ENCODE measurements around the gene PPP6R3. TPM values are rescaled to one million over a fixed set of nuclear protein-coding genes. Genes with fewer than 3 reads are reported as not detected.

PPP6R3 gene
- polyA plus RNA-seq, 2 donors, result 23.0 to 24.8 TPM

DNA sequence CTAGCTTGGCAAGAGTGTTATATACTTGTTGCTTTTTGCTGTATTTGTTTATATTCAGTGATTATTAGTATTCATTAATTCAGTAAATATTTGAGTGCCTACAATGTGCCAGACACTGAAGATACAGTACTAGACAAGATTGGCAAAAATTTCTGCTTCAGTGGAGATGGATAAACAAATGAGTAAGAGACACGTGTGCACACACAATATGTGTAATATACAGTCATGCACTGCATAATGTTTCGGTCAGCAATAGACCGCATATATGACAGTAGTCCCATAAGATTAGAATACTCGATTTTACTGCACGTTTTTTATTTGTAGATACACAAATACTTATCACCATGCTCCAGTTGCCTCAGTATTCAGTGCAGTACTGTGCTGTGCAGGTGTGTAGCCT lies 118.9 kb downstream of the PPP6R3 start:
- no peak overlapping the region for H3K27ac ChIP-seq (ENCODE audit: low read depth in 2 of 2, low read length in 1 of 2)
- H3K4me3 ChIP-seq (ENCODE audit: low read depth in 1 of 2, low read length in 2 of 2), result no peak overlapping the region
- 80 to 81% methylated on average over 5 of the region's 5 CpGs for WGBS, 2 donors
- H3K4me1 ChIP-seq (ENCODE audit: control insufficient read depth in 2 of 2, insufficient read depth in 2 of 2, low read length in 1 of 2), result peaks cover 2 to 3% of the 10 kb centered on the region in 2 donors
- H3K27me3 ChIP-seq (ENCODE audit: control insufficient read depth in 1 of 2, insufficient read depth in 2 of 2, low read length in 2 of 2), result no peaks in the 10 kb centered on the region
- H3K36me3 ChIP-seq (ENCODE audit: control insufficient read depth in 2 of 2, insufficient read depth in 2 of 2, low read length in 1 of 2), result peaks cover 16 to 20% of the 10 kb centered on the region in 2 donors
- H3K9me3 ChIP-seq (ENCODE audit: control insufficient read depth in 2 of 2, insufficient read depth in 1 of 2, low read depth in 1 of 2, low read length in 1 of 2), result no peaks in the 10 kb centered on the region

DNA sequence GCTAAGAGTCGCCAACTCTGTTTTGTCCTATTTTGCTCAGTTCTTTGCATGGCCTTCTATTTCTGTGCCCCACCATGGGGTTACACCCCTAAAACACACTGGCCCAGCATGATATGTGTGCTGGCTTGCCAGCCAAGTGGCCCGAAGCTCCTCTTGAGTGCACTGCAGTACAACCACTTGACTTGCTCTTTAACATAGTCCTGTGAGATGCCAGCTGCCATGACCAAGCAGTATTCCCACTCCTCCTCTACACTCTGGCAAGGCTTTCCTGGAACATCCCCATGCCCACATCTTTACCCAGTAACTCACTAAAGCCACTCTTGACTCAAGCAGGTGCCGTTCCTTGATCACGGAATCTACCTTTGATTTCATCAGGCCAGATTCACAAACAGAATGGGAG lies 120.9 kb downstream of the PPP6R3 start:
- 92 to 94% methylated on average over 4 of the region's 4 CpGs for WGBS, 2 donors

DNA sequence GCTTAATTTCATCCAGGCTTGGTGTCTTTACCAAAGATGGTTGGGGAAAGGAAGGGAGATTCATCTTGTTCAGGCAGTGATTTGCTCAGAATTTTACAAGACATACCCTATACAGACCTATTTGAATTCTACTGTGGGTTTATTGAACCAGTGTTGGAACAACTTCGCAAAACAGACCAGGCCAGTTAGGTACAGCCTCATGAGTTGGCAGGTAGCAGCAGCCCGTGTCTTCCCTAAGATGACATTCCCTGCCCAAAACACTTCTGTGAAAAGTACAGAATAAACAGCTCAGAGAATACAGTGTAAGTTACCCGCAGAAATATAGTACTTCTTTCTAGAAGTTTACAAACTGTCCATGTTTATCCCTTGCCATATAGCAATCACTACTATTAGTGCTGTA lies 121.3 kb downstream of the PPP6R3 start:
- no peak overlapping the region for H3K4me3 ChIP-seq (ENCODE audit: low read depth in 1 of 2, low read length in 2 of 2)
- H3K4me1 ChIP-seq (ENCODE audit: control insufficient read depth in 2 of 2, insufficient read depth in 2 of 2, low read length in 1 of 2), result peaks cover 2 to 3% of the 10 kb centered on the region in 2 donors
- H3K27ac ChIP-seq (ENCODE audit: low read depth in 2 of 2, low read length in 1 of 2), result no peak overlapping the region
- 78 to 89% methylated on average over 3 of the region's 3 CpGs for WGBS, 2 donors
- H3K36me3 ChIP-seq (ENCODE audit: control insufficient read depth in 2 of 2, insufficient read depth in 2 of 2, low read length in 1 of 2), result peaks cover 14% of the 10 kb centered on the region in 2 donors
- H3K9me3 ChIP-seq (ENCODE audit: control insufficient read depth in 2 of 2, insufficient read depth in 1 of 2, low read depth in 1 of 2, low read length in 1 of 2), result no peaks in the 10 kb centered on the region
- H3K27me3 ChIP-seq (ENCODE audit: control insufficient read depth in 1 of 2, insufficient read depth in 2 of 2, low read length in 2 of 2), result no peaks in the 10 kb centered on the region

More for the DNA sequence above, 120.9 kb downstream of the PPP6R3 start:
- no peaks in the 10 kb centered on the region for H3K27me3 ChIP-seq (ENCODE audit: control insufficient read depth in 1 of 2, insufficient read depth in 2 of 2, low read length in 2 of 2)
- no peaks in the 10 kb centered on the region for H3K9me3 ChIP-seq (ENCODE audit: control insufficient read depth in 2 of 2, insufficient read depth in 1 of 2, low read depth in 1 of 2, low read length in 1 of 2)
- H3K27ac ChIP-seq (ENCODE audit: low read depth in 2 of 2, low read length in 1 of 2), result no peak overlapping the region
- peaks cover 12 to 14% of the 10 kb centered on the region in 2 donors for H3K36me3 ChIP-seq (ENCODE audit: control insufficient read depth in 2 of 2, insufficient read depth in 2 of 2, low read length in 1 of 2)
- H3K4me1 ChIP-seq (ENCODE audit: control insufficient read depth in 2 of 2, insufficient read depth in 2 of 2, low read length in 1 of 2), result peaks cover 2 to 3% of the 10 kb centered on the region in 2 donors
- no peak overlapping the region for H3K4me3 ChIP-seq (ENCODE audit: low read depth in 1 of 2, low read length in 2 of 2)

DNA sequence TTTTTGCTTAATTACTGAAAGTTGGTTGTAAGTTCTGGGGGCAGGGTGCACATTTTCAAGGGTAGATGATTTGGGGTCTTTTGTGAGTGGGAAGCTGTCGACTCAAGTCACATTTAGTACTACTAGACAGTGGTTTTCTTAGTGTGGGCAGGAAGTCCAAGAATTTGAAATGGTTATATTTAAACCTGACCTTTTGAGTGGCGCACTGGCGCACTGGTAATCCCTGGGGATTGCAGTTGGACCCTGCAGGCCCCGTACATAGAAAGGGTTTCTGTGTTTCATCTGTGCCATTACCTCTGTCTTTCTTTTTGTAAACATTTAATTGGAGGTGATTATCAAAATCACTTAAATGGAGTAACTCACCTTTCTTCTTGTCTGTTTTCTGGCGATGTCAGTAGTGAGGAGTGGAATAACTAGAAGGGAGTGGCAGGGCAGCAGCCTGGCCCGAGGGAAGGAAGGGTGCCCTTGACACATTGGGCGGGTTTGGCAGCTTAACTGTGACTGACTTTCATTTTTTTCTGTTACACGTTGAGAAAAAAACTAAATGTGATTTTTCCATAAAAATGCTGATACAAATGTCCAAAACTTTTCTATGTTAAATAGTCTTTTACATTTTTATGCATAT lies 122.0 kb downstream of the PPP6R3 start:
- whole genome bisulfite sequencing, 2 donors, result 52 to 61% methylated on average over 8 of the region's 8 CpGs
- Histone ChIP-seq H3K4me3 (ENCODE audit: low read depth in 1 of 2, low read length in 2 of 2) (no peak overlapping the region), H3K27me3 (ENCODE audit: control insufficient read depth in 1 of 2, insufficient read depth in 2 of 2, low read length in 2 of 2) (no peaks in the 10 kb centered on the region), H3K27ac (ENCODE audit: low read depth in 2 of 2, low read length in 1 of 2) (peak overlapping the region in 1 of 2 donors; percentile 71), H3K9me3 (ENCODE audit: control insufficient read depth in 2 of 2, insufficient read depth in 1 of 2, low read depth in 1 of 2, low read length in 1 of 2) (no peaks in the 10 kb centered on the region), H3K36me3 (ENCODE audit: control insufficient read depth in 2 of 2, insufficient read depth in 2 of 2, low read length in 1 of 2) (peaks cover 14% of the 10 kb centered on the region in 2 donors), H3K4me1 (ENCODE audit: control insufficient read depth in 2 of 2, insufficient read depth in 2 of 2, low read length in 1 of 2) (peaks cover 2 to 3% of the 10 kb centered on the region in 2 donors)

DNA sequence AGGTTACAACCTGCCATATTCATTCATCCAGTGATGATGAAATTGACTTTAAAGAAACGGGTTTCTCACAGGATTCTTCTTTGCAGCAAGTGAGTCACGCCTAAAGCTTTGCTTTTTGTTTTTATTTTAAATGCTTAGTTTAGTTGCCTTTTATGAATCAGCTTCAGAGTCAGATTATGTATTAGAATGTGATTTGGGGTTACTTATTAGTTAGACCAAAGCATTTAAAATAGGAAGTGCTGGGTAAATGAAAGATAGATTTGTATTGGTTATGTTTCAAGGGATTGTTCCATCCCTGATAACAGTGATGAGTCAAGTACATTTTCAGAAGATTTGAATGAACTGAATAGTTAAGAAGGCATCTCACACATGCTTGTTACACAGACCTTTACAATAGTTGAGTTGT lies 122.5 kb downstream of the PPP6R3 start:
- Histone ChIP-seq H3K27me3 (ENCODE audit: control insufficient read depth in 1 of 2, insufficient read depth in 2 of 2, low read length in 2 of 2) (no peaks in the 10 kb centered on the region), H3K27ac (ENCODE audit: low read depth in 2 of 2, low read length in 1 of 2) (no peak overlapping the region), H3K4me3 (ENCODE audit: low read depth in 1 of 2, low read length in 2 of 2) (no peak overlapping the region), H3K9me3 (ENCODE audit: control insufficient read depth in 2 of 2, insufficient read depth in 1 of 2, low read depth in 1 of 2, low read length in 1 of 2) (no peaks in the 10 kb centered on the region), H3K4me1 (ENCODE audit: control insufficient read depth in 2 of 2, insufficient read depth in 2 of 2, low read length in 1 of 2) (peaks cover 2 to 3% of the 10 kb centered on the region in 2 donors), H3K36me3 (ENCODE audit: control insufficient read depth in 2 of 2, insufficient read depth in 2 of 2, low read length in 1 of 2) (peaks cover 13 to 18% of the 10 kb centered on the region in 2 donors)
- 43 to 49% methylated on average over 2 of the region's 2 CpGs for WGBS, 2 donors

DNA sequence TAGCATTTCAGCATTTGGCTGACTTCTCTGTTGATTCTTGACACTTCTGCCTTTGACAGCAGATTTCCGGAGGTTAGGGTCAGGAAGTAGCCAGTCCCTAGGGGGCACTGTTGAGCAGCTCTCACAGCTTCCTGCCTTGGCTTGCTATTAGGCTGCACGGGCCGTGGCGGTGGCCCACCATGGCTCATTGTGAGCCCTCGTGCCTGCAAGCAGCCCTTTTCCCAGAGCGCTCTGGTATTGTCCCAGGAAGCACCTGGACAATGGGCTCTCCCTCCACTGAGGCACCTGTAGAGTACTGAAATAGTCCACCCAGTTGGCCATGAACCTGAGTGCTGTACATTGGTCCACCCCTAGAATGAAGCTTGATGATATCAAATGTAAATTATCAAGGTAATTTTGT lies 123.5 kb downstream of the PPP6R3 start:
- H3K4me3 ChIP-seq (ENCODE audit: low read depth in 1 of 2, low read length in 2 of 2), result no peak overlapping the region
- H3K36me3 ChIP-seq (ENCODE audit: control insufficient read depth in 2 of 2, insufficient read depth in 2 of 2, low read length in 1 of 2), result peaks cover 10 to 22% of the 10 kb centered on the region in 2 donors
- H3K9me3 ChIP-seq (ENCODE audit: control insufficient read depth in 2 of 2, insufficient read depth in 1 of 2, low read depth in 1 of 2, low read length in 1 of 2), result no peaks in the 10 kb centered on the region
- H3K27ac ChIP-seq (ENCODE audit: low read depth in 2 of 2, low read length in 1 of 2), result peak overlapping the region in 1 of 2 donors; percentile 35
- WGBS, 2 donors, result 67 to 76% methylated on average over 6 of the region's 6 CpGs
- H3K27me3 ChIP-seq (ENCODE audit: control insufficient read depth in 1 of 2, insufficient read depth in 2 of 2, low read length in 2 of 2), result no peaks in the 10 kb centered on the region
- H3K4me1 ChIP-seq (ENCODE audit: control insufficient read depth in 2 of 2, insufficient read depth in 2 of 2, low read length in 1 of 2), result peaks cover 2 to 3% of the 10 kb centered on the region in 2 donors

DNA sequence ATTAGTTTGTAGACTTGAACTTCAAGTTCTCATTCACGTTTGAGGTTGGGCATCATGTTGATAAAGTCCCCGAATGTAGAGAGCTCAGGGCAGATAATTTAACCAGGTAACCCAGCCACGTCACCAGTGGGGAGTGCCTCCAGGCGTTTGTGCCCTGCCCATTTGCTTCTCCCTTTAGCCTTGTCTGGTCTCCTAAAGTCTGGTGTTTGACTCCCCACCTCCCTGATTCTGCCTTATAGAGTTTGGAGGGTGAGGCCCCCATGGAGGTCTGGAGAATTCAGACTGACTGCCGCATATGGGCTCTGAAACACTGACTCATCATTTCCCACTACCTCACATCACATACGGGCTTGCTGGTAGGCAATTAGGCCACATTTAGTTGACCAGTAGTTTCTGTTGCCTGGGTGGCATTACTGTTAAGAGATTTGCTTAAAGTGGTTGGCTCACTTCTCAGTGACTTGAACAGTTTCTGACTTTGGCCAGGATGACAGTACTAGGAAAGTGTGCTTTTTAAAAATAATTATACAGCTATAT lies 124.5 kb downstream of the PPP6R3 start:
- Histone ChIP-seq H3K9me3 (ENCODE audit: control insufficient read depth in 2 of 2, insufficient read depth in 1 of 2, low read depth in 1 of 2, low read length in 1 of 2) (no peaks in the 10 kb centered on the region), H3K4me3 (ENCODE audit: low read depth in 1 of 2, low read length in 2 of 2) (no peak overlapping the region), H3K27me3 (ENCODE audit: control insufficient read depth in 1 of 2, insufficient read depth in 2 of 2, low read length in 2 of 2) (no peaks in the 10 kb centered on the region), H3K4me1 (ENCODE audit: control insufficient read depth in 2 of 2, insufficient read depth in 2 of 2, low read length in 1 of 2) (peaks cover 2 to 3% of the 10 kb centered on the region in 2 donors), H3K36me3 (ENCODE audit: control insufficient read depth in 2 of 2, insufficient read depth in 2 of 2, low read length in 1 of 2) (peaks cover 4 to 19% of the 10 kb centered on the region in 2 donors), H3K27ac (ENCODE audit: low read depth in 2 of 2, low read length in 1 of 2) (no peak overlapping the region)
- WGBS, 2 donors, result 83 to 86% methylated on average over 6 of the region's 6 CpGs

DNA sequence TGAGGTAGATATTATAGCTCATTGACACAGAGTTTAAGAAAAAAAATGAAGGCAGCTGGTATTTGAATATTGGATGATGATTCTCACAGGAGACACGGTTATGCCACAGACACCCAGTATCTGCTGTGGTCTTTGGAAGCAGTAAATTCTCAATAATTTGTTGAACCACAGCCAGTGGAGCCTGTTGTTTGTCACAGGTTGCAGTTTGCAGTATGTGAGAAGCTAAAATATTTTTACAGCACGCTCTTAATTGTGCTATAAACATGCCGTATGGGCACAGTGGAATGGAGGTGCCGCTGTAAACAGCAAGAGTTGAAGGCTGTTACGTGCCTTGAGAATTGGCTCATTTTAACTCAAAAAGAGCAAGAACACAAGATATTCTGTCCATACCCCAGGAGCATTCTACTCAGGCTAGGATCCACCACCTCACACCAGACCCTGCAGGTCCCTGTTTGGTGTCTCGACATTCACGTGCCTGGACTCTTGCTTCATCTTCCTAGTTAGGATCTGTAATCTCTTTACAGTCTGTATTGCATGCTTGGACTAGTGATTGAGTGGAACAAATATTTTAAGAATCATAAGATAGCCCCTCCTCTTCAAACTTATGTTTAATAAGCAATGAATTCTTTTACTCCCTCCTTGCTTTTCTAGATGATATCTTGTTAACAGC lies 129.1 kb downstream of the PPP6R3 start:
- 92 to 96% methylated on average over 7 of the region's 7 CpGs for WGBS, 2 donors
- no peaks in the 10 kb centered on the region for H3K9me3 ChIP-seq (ENCODE audit: control insufficient read depth in 2 of 2, insufficient read depth in 1 of 2, low read depth in 1 of 2, low read length in 1 of 2)
- no peak overlapping the region for H3K4me3 ChIP-seq (ENCODE audit: low read depth in 1 of 2, low read length in 2 of 2)
- H3K4me1 ChIP-seq (ENCODE audit: control insufficient read depth in 2 of 2, insufficient read depth in 2 of 2, low read length in 1 of 2), result no peaks in the 10 kb centered on the region
- H3K36me3 ChIP-seq (ENCODE audit: control insufficient read depth in 2 of 2, insufficient read depth in 2 of 2, low read length in 1 of 2), result peaks cover 11 to 27% of the 10 kb centered on the region in 2 donors
- no peak overlapping the region for H3K27ac ChIP-seq (ENCODE audit: low read depth in 2 of 2, low read length in 1 of 2)
- H3K27me3 ChIP-seq (ENCODE audit: control insufficient read depth in 1 of 2, insufficient read depth in 2 of 2, low read length in 2 of 2), result no peaks in the 10 kb centered on the region

DNA sequence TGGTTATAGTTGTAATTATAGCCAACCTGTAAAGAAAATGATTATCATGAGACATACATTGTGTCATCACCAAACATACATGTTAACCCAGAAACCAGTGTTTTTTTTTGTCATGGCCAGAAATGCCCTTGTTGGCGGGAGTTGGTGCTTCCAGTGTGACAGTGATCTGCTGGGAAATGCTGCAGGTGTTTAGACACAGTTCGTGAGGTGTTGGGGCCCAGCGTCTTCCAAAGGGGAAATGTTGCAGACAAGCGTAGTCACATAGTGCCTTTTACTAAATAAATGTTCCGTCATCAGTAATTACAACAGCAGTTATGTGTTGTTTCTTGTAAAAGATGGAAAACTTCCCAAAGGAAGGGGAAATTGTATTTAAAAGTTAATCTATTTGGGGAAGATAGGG lies 131.2 kb downstream of the PPP6R3 start:
- Histone ChIP-seq H3K36me3 (ENCODE audit: control insufficient read depth in 2 of 2, insufficient read depth in 2 of 2, low read length in 1 of 2) (peaks cover 23 to 32% of the 10 kb centered on the region in 2 donors), H3K9me3 (ENCODE audit: control insufficient read depth in 2 of 2, insufficient read depth in 1 of 2, low read depth in 1 of 2, low read length in 1 of 2) (no peaks in the 10 kb centered on the region), H3K4me3 (ENCODE audit: low read depth in 1 of 2, low read length in 2 of 2) (no peak overlapping the region), H3K27ac (ENCODE audit: low read depth in 2 of 2, low read length in 1 of 2) (no peak overlapping the region), H3K4me1 (ENCODE audit: control insufficient read depth in 2 of 2, insufficient read depth in 2 of 2, low read length in 1 of 2) (no peaks in the 10 kb centered on the region), H3K27me3 (ENCODE audit: control insufficient read depth in 1 of 2, insufficient read depth in 2 of 2, low read length in 2 of 2) (no peaks in the 10 kb centered on the region)
- 95 to 96% methylated on average over 5 of the region's 5 CpGs for WGBS, 2 donors
